ENCODE results near the gene KAT2A.

DNA sequence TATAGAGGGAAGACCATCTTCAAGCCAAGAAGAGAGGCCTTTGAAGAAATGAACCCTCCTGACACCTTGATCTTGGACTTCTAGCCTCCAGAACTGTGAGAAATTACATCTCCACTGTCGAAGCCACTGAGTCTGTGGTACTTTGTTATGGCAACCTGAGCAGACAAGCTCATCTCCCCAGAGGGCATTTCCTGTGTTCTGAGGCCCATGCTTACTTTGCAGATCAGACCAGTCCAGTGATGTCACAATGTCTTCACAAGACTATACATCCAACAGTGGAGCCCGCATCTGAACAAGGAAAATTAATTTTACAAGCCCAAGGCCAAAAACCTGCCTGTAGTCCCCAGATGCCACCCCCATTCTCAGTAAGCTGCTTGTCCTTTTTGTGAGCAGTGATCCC, 56.0 kb downstream of the KAT2A start:
- no peak for TF ChIP-seq EZH2phosphoT487 (IDR thresholded peaks at IDR 0.05)
- TF ChIP-seq, protein P1, sequence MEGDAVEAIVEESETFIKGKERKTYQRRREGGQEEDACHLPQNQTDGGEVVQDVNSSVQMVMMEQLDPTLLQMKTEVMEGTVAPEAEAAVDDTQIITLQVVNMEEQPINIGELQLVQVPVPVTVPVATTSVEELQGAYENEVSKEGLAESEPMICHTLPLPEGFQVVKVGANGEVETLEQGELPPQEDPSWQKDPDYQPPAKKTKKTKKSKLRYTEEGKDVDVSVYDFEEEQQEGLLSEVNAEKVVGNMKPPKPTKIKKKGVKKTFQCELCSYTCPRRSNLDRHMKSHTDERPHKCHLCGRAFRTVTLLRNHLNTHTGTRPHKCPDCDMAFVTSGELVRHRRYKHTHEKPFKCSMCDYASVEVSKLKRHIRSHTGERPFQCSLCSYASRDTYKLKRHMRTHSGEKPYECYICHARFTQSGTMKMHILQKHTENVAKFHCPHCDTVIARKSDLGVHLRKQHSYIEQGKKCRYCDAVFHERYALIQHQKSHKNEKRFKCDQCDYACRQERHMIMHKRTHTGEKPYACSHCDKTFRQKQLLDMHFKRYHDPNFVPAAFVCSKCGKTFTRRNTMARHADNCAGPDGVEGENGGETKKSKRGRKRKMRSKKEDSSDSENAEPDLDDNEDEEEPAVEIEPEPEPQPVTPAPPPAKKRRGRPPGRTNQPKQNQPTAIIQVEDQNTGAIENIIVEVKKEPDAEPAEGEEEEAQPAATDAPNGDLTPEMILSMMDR (IDR thresholded peaks at IDR 0.05), result no peak
- TF ChIP-seq EZH2 (IDR thresholded peaks at IDR 0.05), result no peak

Measured in neural progenitor cell (in vitro differentiated cells).